ENCODE data around the gene NDUFV1. TPM values are rescaled to one million over a fixed set of nuclear protein-coding genes. Genes with fewer than 3 reads are reported as not detected.
A peak's percentile ranks its signal among the peaks of the same experiment; 100 is the strongest.

The NDUFV1 gene
- total RNA-seq, 1 experiment from 2014 or later: 321 TPM

DNA sequence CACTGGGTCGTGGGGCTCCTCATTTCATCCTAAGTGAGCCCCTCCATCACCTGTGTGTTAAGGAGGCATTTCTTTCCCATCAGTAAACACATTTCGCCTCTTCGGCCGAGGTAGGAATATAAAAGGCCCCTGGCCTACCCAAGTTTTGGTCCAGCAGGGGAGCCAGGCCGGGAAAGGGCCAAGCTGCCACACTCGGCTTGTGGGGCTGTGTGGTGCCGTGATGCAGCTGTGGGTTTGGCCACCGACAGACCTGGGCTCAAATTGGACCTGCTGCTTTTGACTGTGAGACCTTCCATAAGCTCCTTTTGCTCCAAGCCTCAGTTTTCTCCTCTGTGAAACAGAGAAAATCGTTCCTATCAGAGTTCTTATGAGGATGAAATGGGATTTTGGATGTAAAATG, 771 bp downstream of the NDUFV1 start:
- POLR2A ChIA-PET (ENCODE audit: unreplicated experiment): no interaction called here
- intact Hi-C loops (cut with micrococcal nuclease; ENCODE audit: unreplicated experiment): no loop called here
- Histone ChIP-seq H3K36me3 (ENCODE audit: low read depth) (0 out of 2 replicates have a peak, but pooled peaks cover 10% of the 10 kb centered on the region), H3K27me3 (ENCODE audit: insufficient read depth, low read depth) (0 out of 2 replicates have a peak, but pooled peaks cover 3% of the 10 kb centered on the region), H2AFZ (peak overlapping the region; percentile 98), H3F3A (ENCODE audit: insufficient read depth, low read depth) (peaks cover 16% of the 10 kb centered on the region), H3K79me2 (ENCODE audit: low read depth) (peaks cover 16% of the 10 kb centered on the region), H3K4me1 (replicated peaks; ENCODE audit: insufficient read depth) (peaks cover 12% of the 10 kb centered on the region), H3K27ac (no peak overlapping the region), H4K20me1 (ENCODE audit: insufficient read depth) (no peaks in the 10 kb centered on the region), H3K4me2 (peak overlapping the region; percentile 100), H3K9me3 (ENCODE audit: insufficient read depth, low read depth) (peaks cover 4% of the 10 kb centered on the region; the same call in 1 of the 2 replicates), H3K4me3 (peak overlapping the region; percentile 98), H3K9me2 (ENCODE audit: insufficient read depth) (no peaks in the 10 kb centered on the region)
- BruUV-seq (replicated peaks): TSS peak; percentile 46
- no peak for TF ChIP-seq EZH2 (IDR thresholded peaks at IDR 0.05; ENCODE audit: low read depth)
- TF ChIP-seq, protein P1, sequence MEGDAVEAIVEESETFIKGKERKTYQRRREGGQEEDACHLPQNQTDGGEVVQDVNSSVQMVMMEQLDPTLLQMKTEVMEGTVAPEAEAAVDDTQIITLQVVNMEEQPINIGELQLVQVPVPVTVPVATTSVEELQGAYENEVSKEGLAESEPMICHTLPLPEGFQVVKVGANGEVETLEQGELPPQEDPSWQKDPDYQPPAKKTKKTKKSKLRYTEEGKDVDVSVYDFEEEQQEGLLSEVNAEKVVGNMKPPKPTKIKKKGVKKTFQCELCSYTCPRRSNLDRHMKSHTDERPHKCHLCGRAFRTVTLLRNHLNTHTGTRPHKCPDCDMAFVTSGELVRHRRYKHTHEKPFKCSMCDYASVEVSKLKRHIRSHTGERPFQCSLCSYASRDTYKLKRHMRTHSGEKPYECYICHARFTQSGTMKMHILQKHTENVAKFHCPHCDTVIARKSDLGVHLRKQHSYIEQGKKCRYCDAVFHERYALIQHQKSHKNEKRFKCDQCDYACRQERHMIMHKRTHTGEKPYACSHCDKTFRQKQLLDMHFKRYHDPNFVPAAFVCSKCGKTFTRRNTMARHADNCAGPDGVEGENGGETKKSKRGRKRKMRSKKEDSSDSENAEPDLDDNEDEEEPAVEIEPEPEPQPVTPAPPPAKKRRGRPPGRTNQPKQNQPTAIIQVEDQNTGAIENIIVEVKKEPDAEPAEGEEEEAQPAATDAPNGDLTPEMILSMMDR (conservative IDR thresholded peaks at IDR 0.05): no peak
- CTCF ChIA-PET: no interaction called here
- no peak for DNase-seq

DNA sequence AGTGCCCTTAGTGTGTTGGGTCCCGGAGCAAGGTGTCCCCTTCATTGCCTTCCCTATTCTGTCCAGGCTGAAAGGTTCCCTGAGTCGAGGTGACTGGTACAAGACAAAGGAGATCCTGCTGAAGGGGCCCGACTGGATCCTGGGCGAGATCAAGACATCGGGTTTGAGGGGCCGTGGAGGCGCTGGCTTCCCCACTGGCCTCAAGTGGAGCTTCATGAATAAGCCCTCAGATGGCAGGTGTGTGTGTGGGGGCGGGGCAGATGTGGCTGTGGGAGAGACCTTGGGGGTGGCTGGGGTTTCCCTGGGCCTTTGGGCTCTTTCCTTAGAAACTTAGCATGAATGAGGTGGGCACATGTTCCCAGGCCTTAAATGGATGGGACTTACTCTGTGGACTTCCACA, 1.8 kb downstream of the NDUFV1 start:
- Histone ChIP-seq H3K4me1 (replicated peaks; ENCODE audit: insufficient read depth) (peaks cover 12% of the 10 kb centered on the region), H3K27ac (no peak overlapping the region), H3K9me2 (ENCODE audit: insufficient read depth) (no peaks in the 10 kb centered on the region), H4K20me1 (ENCODE audit: insufficient read depth) (no peaks in the 10 kb centered on the region), H3K9me3 (ENCODE audit: insufficient read depth, low read depth) (no peaks in the 10 kb centered on the region), H3K4me2 (peak overlapping the region; percentile 100; the same call in 1 of the 2 replicates), H2AFZ (no peak overlapping the region), H3K27me3 (ENCODE audit: insufficient read depth, low read depth) (no peaks in the 10 kb centered on the region), H3F3A (ENCODE audit: insufficient read depth, low read depth) (peaks cover 16% of the 10 kb centered on the region), H3K4me3 (no peak overlapping the region), H3K36me3 (ENCODE audit: low read depth) (0 out of 2 replicates have a peak, but pooled peaks cover 10% of the 10 kb centered on the region), H3K79me2 (ENCODE audit: low read depth) (peaks cover 16% of the 10 kb centered on the region)
- intact Hi-C loops (cut with micrococcal nuclease; ENCODE audit: unreplicated experiment): no loop called here
- ChIA-PET CTCF (no interaction called here), POLR2A (ENCODE audit: unreplicated experiment) (no interaction called here)
- no TSS peak for BruUV-seq (replicated peaks)
- no peak for DNase-seq
- no peak for TF ChIP-seq EZH2 (IDR thresholded peaks at IDR 0.05; ENCODE audit: low read depth)
- TF ChIP-seq, protein P1 (conservative IDR thresholded peaks at IDR 0.05): no peak

DNA sequence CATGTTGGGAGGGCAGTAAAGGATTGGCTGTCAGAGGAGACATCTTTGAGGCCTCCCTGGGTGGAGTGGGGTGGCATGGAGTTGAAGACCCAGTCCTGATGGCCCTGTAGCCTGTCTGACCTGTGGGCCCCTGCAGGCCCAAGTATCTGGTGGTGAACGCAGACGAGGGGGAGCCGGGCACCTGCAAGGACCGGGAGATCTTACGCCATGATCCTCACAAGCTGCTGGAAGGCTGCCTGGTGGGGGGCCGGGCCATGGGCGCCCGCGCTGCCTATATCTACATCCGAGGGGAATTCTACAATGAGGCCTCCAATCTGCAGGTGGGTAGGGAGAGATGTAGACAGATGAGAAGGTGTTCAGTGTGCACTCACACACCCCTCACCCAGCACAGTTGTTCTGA, 2.6 kb downstream of the NDUFV1 start:
- POLR2A ChIA-PET (ENCODE audit: unreplicated experiment): no interaction called here

More for the DNA sequence above, 2.6 kb downstream of the NDUFV1 start:
- Histone ChIP-seq H3K79me2 (ENCODE audit: low read depth) (peaks cover 16% of the 10 kb centered on the region), H3F3A (ENCODE audit: insufficient read depth, low read depth) (peaks cover 16% of the 10 kb centered on the region), H2AFZ (no peak overlapping the region), H3K4me3 (no peak overlapping the region), H3K36me3 (ENCODE audit: low read depth) (0 out of 2 replicates have a peak, but pooled peaks cover 10% of the 10 kb centered on the region), H4K20me1 (ENCODE audit: insufficient read depth) (no peaks in the 10 kb centered on the region), H3K9me3 (ENCODE audit: insufficient read depth, low read depth) (no peaks in the 10 kb centered on the region), H3K27me3 (ENCODE audit: insufficient read depth, low read depth) (no peaks in the 10 kb centered on the region), H3K4me1 (replicated peaks; ENCODE audit: insufficient read depth) (peaks cover 12% of the 10 kb centered on the region), H3K27ac (no peak overlapping the region), H3K4me2 (no peak overlapping the region), H3K9me2 (ENCODE audit: insufficient read depth) (no peaks in the 10 kb centered on the region)
- CTCF ChIA-PET: no interaction called here
- BruUV-seq (replicated peaks): no TSS peak
- no peak for DNase-seq
- intact Hi-C loops (cut with micrococcal nuclease; ENCODE audit: unreplicated experiment): no loop called here
- TF ChIP-seq, protein P1 (conservative IDR thresholded peaks at IDR 0.05): no peak
- no peak for TF ChIP-seq EZH2 (IDR thresholded peaks at IDR 0.05; ENCODE audit: low read depth)

Measured in PC-9 (cell line).